ENCODE data around the gene PRKCE.
A peak's percentile ranks its signal among the peaks of the same experiment; 100 is the strongest.
"Not testable (repeated sequence)": the region's sequence is repeated elsewhere in the genome, so short reads cannot be mapped to it uniquely, and the experiment has no call there.

PRKCE gene

GRCh38 chr2:45715601-45716379 is 64.3 kb downstream of the PRKCE start:
- ATAC-seq (no peak), DNase-seq (no peak)
- Mint-ChIP-seq H3K27ac (no peak overlapping the region), H3K4me1 (no peaks in the 10 kb centered on the region), H3K27me3 (no peaks in the 10 kb centered on the region), H3K9me3 (peaks cover 0 to 11% of the 10 kb centered on the region in 2 donors), H3K4me3 (no peak overlapping the region)

DNA sequence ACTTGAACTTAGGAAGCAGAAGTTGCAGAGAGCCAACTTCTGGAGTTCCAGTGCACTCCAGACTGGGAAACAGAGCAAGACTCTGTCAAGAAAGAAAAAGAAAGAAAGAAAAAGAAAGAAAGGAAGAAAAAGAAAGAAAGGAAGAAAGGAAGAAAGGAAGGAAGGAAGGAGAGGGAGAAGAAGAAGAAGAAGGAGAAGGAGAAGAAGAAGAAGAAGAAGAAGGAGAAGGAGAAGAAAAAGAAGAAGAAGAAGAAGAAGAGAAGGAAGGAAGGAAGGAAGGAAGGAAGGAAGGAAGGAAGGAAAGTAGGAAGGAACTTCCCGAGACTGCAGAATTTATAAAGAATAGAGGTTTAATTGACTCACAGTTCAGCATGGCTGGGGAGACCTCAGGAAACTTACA is 65.0 kb downstream of the PRKCE start:
- Mint-ChIP-seq H3K9me3 (peaks cover 0 to 11% of the 10 kb centered on the region in 2 donors), H3K27ac (peak overlapping the region in 1 of 2 donors; percentile 43)
- DNase-seq, H3K27me3 Mint-ChIP-seq, H3K4me1 Mint-ChIP-seq, H3K4me3 Mint-ChIP-seq, ATAC-seq: not testable (repeated sequence)

DNA sequence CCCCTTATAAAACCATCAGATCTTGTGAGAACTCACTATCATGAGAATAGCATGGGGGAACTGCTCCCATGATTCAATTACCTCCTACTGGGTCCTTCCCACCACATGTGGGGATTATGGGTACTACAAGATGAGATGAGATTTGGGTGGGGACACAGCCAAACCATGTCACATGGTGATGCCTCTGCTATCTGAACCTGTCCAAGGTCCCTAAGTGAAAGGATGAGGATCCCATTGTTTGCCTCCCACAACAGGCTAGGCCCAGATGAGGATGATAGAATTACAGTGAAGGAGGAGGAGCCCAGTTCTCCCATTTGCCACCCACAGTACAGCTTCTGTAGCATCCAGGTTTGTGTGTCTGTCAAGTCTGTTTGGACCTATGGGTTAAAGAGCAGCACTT is 65.4 kb downstream of the PRKCE start:
- ATAC-seq: no peak
- Mint-ChIP-seq H3K4me3 (no peak overlapping the region), H3K4me1 (no peaks in the 10 kb centered on the region), H3K27ac (no peak overlapping the region), H3K9me3 (peaks cover 0 to 11% of the 10 kb centered on the region in 2 donors), H3K27me3 (no peaks in the 10 kb centered on the region)
- no peak for DNase-seq

DNA sequence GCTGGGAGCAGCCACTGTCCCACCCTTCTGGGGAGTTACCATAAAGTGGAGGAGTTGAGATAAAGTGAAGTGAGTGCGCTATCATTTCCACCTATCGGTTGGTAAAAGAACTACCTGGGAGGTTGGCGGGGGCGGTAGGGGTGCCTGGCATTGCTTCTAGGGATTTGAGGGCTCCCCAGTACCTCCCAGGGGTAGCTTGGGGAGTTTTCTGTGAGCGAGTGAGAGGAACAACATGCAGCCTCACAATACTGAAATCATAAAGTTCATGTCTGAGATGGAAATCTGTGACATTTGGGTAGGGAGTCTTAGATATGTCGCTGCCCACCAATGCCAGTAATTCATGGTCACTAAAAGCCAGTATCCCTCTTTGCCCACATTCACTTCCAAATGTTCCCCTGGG is 68.7 kb downstream of the PRKCE start:
- ATAC-seq: no peak
- no peak overlapping the region for H3K4me3 Mint-ChIP-seq

DNA sequence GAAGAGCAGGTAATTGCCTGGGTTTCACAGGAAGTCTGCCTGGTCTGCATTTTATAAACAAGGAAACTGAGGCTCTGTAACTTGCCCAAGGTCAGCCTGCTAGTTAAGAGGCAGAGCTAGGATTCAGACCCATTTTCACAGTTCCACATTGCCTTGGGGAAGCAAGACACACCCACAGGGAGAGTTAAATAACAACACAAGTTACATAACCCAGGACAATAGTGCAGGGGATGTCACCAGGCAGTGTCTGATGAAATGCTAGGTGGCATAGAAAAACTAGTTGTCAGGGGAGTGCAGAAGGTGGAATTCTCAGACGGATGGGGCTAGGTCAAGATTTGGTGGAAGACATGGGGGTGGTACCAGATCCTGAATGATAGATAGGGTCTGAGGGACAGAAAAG is 69.7 kb downstream of the PRKCE start:
- DNase-seq: no peak
- H3K9me3 Mint-ChIP-seq: peaks cover 0 to 6% of the 10 kb centered on the region in 2 donors
- H3K4me3 Mint-ChIP-seq: no peak overlapping the region
- no peaks in the 10 kb centered on the region for H3K27me3 Mint-ChIP-seq
- no peak overlapping the region for H3K27ac Mint-ChIP-seq
- no peak for ATAC-seq
- H3K4me1 Mint-ChIP-seq: peaks cover 8% of the 10 kb centered on the region

More for the DNA sequence above, 68.7 kb downstream of the PRKCE start:
- Mint-ChIP-seq H3K27ac (no peak overlapping the region), H3K27me3 (no peaks in the 10 kb centered on the region), H3K4me1 (peaks cover 8% of the 10 kb centered on the region), H3K9me3 (peaks cover 0 to 11% of the 10 kb centered on the region in 2 donors)
- DNase-seq: no peak

DNA sequence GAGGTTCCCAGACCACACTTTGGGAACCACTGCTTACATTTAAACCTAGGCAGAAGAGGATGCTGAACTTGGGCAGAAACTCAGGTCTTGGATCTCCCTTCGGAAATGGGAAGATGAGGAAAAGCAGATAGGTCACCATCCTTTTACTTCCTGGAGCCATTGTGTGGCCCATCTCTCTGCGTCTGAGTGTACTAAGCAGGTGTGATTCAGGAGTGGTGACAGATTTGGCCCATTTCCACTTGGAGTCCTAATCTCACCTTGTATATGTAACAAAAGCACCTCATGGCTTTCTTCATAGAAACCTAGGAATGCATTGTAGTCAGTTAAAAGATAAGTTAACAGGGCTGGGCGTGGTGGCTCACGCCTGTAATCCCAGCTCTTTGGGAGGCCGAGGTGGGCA is 71.0 kb downstream of the PRKCE start:
- Mint-ChIP-seq H3K27me3 (no peaks in the 10 kb centered on the region), H3K4me1 (peaks cover 8% of the 10 kb centered on the region), H3K9me3 (no peaks in the 10 kb centered on the region), H3K27ac (no peak overlapping the region), H3K4me3 (no peak overlapping the region)
- DNase-seq (no peak), ATAC-seq (no peak)

- ATAC-seq (no peak), DNase-seq (no peak)
- Mint-ChIP-seq H3K4me3 (no peak overlapping the region), H3K27ac (no peak overlapping the region), H3K9me3 (no peaks in the 10 kb centered on the region), H3K27me3 (no peaks in the 10 kb centered on the region), H3K4me1 (peaks cover 8% of the 10 kb centered on the region)
Measured at GRCh38 chr2:45723857-45724256, 72.4 kb downstream of the PRKCE start.

GRCh38 chr2:45724335-45724734 is 72.9 kb downstream of the PRKCE start:
- Mint-ChIP-seq H3K27ac (peak overlapping the region in 1 of 2 donors; percentile 26), H3K27me3 (no peaks in the 10 kb centered on the region), H3K9me3 (no peaks in the 10 kb centered on the region), H3K4me1 (peaks cover 8% of the 10 kb centered on the region), H3K4me3 (no peak overlapping the region)
- DNase-seq (no peak), ATAC-seq (no peak)

DNA sequence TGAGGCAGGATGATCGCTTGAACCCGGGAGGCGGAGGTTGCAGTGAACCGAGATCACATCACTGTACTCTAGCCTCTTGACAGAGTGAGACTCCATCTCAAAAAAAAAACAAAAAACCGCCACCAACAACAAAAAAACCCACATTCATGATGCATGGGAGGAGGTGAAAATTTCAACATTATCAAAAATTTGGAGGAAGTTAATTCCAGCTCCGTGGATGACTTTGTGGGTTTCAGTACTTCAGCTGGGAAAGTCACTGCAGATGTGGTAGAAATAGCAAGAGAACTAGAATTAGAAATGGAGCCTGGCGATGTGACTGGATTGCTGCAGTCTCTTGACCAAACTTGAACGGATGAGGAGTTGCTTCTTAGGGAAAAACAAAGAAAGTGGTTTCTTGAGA is 74.3 kb downstream of the PRKCE start:
- Mint-ChIP-seq H3K27ac (no peak overlapping the region), H3K27me3 (no peaks in the 10 kb centered on the region), H3K4me3 (no peak overlapping the region), H3K9me3 (no peaks in the 10 kb centered on the region), H3K4me1 (peaks cover 8% of the 10 kb centered on the region)
- no peak for DNase-seq
- ATAC-seq: no peak

- H3K27ac Mint-ChIP-seq: no peak overlapping the region
- ATAC-seq (no peak), DNase-seq (no peak)
- no peak overlapping the region for H3K4me3 Mint-ChIP-seq
- H3K9me3 Mint-ChIP-seq: no peaks in the 10 kb centered on the region
- H3K4me1 Mint-ChIP-seq: peaks cover 8% of the 10 kb centered on the region
- H3K27me3 Mint-ChIP-seq: no peaks in the 10 kb centered on the region
Measured at GRCh38 chr2:45726188-45726587, 74.7 kb downstream of the PRKCE start.

GRCh38 chr2:45728458-45728942 is 77.0 kb downstream of the PRKCE start:
- no peak overlapping the region for H3K4me3 Mint-ChIP-seq
- H3K4me1 Mint-ChIP-seq: peaks cover 8% of the 10 kb centered on the region
- H3K9me3 Mint-ChIP-seq: no peaks in the 10 kb centered on the region
- no peaks in the 10 kb centered on the region for H3K27me3 Mint-ChIP-seq
- ATAC-seq: no peak
- no peak for DNase-seq
- no peak overlapping the region for H3K27ac Mint-ChIP-seq

- no peak for DNase-seq
- H3K4me3 Mint-ChIP-seq: no peak overlapping the region
- no peak for ATAC-seq
- H3K4me1 Mint-ChIP-seq: peaks cover 2% of the 10 kb centered on the region
- H3K9me3 Mint-ChIP-seq: no peaks in the 10 kb centered on the region
- no peak overlapping the region for H3K27ac Mint-ChIP-seq
- H3K27me3 Mint-ChIP-seq: no peaks in the 10 kb centered on the region
Measured at GRCh38 chr2:45729753-45730512, 78.5 kb downstream of the PRKCE start.

- H3K4me1 Mint-ChIP-seq: peaks cover 4% of the 10 kb centered on the region
Measured at GRCh38 chr2:45731141-45731540, 79.7 kb downstream of the PRKCE start.

GRCh38 chr2:45732436-45732835 is 81.0 kb downstream of the PRKCE start:
- Mint-ChIP-seq H3K4me3 (no peak overlapping the region), H3K4me1 (peaks cover 4% of the 10 kb centered on the region), H3K9me3 (no peaks in the 10 kb centered on the region), H3K27me3 (no peaks in the 10 kb centered on the region), H3K27ac (no peak overlapping the region)
- ATAC-seq (no peak), DNase-seq (no peak)

More at GRCh38 chr2:45731141-45731540, 79.7 kb downstream of the PRKCE start:
- Mint-ChIP-seq H3K4me3 (no peak overlapping the region), H3K27me3 (no peaks in the 10 kb centered on the region), H3K27ac (peak overlapping the region in 1 of 2 donors; percentile 67), H3K9me3 (no peaks in the 10 kb centered on the region)
- DNase-seq: no peak
- no peak for ATAC-seq

DNA sequence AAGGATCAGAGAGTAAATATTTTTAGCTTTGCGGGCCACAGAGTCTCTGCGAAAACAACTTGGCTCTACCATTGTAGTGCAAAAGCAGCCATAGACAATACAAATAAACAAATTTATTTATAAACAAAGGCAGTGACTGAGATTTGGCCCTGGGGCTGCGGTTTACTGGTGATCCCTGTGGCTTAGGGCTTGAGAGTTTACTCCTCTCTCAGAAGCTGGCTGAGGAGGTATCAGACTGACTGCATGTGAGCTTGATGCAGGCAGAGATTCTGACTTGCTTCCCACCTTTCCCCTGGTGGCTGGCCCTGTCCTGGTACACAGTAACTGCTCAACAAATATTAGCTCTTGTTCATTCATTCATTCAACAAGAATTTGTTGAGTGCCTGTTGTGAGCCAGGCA is 81.5 kb downstream of the PRKCE start:
- Mint-ChIP-seq H3K9me3 (no peaks in the 10 kb centered on the region), H3K27me3 (no peaks in the 10 kb centered on the region), H3K4me3 (no peak overlapping the region), H3K27ac (no peak overlapping the region), H3K4me1 (peaks cover 4% of the 10 kb centered on the region)
- no peak for DNase-seq
- ATAC-seq: no peak

- peaks cover 5% of the 10 kb centered on the region for H3K4me1 Mint-ChIP-seq
- no peak overlapping the region for H3K27ac Mint-ChIP-seq
- H3K9me3 Mint-ChIP-seq: no peaks in the 10 kb centered on the region
- no peak overlapping the region for H3K4me3 Mint-ChIP-seq
- no peaks in the 10 kb centered on the region for H3K27me3 Mint-ChIP-seq
- DNase-seq (no peak), ATAC-seq (no peak)
Measured at GRCh38 chr2:45734336-45734735, 82.9 kb downstream of the PRKCE start.
